C4-2B (cell line): ENCODE data around the gene ARMH1.

Experiments used
- H3K27ac ChIP-seq: fragments of 450-650 bp; 2 replicates; pipeline ENCODE4 v1.5.1; 2017
- CTCF ChIP-seq: fragments of 450-650 bp; conservative IDR thresholded peaks from 2 replicates; pipeline ENCODE4 v1.5.1; 2017; ENCODE audit warnings: mild to moderate bottlenecking
- ZFX ChIP-seq: fragments of 450-650 bp; IDR thresholded peaks from 2 replicates; pipeline ENCODE4 v1.6.1; 2017

ARMH1 gene

DNA sequence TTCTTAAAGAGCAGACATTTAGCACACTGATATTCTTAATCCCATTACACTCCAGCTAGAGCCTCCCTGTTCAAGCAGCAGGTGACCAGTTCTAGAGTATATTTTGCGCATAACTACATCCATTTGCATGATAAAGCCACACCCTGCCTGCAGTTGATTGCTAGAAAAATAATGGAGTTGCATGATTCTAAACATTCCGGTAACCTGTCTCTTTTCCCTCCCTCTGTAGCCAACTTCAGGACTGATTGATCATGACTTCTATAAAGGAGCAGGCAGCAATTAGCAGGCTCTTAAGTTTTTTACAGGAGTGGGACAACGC lies 14.9 kb downstream of the ARMH1 start:
- no peak overlapping the region for H3K27ac ChIP-seq
- no peak for TF ChIP-seq CTCF
- no peak for TF ChIP-seq ZFX

DNA sequence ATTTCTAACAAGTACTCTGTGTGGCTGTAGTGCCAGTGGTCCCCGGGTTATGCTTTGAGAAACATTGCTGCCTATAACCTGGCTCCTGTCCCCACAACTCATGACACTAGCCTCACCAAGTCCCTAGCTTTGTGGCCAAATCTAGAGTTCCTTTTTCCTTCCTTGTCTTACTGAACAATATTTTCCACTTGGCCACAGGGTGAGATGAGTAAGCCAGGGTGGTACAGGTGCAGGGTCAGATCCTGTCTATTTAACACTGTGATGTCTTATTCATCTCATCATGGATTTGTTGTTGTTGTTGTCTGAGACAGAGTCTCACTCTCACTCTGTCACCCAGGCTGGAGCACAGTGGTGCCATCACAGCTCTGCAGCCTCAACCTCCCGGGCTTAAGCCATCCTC lies 18.6 kb downstream of the ARMH1 start:
- H3K27ac ChIP-seq = no peak overlapping the region
- TF ChIP-seq ZFX (no peak), CTCF (no peak)

DNA sequence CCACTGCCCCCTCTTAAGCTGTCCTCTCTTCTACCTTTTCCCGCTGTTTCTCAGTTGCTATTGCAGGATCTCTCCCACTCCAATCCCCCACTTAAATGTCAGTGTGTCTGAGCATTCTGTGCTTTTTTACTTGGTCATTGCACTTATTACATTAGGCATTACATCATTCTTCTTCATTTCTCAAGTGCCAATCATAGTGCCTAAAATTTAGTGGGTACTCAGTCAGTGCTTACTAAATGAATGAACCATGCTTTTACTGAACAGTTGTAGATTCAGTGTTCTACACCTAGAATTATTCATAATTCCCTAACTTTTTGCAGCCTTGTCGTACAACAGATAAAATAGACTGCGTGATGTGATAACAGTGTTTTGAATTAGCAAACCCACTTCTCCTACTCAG lies 19.4 kb downstream of the ARMH1 start:
- TF ChIP-seq CTCF (no peak), ZFX (no peak)
- H3K27ac ChIP-seq = no peak overlapping the region

GRCh38 chr1:44694863-44695478 lies 20.5 kb downstream of the ARMH1 start:
- TF ChIP-seq ZFX (no peak), CTCF (no peak)
- H3K27ac ChIP-seq = no peak overlapping the region

- H3K27ac ChIP-seq = no peak overlapping the region
- TF ChIP-seq ZFX (no peak), CTCF (no peak)
Observed at GRCh38 chr1:44695671-44696070, 21.2 kb downstream of the ARMH1 start.

GRCh38 chr1:44696101-44696500 lies 21.6 kb downstream of the ARMH1 start:
- TF ChIP-seq CTCF = no peak
- no peak for TF ChIP-seq ZFX
- no peak overlapping the region for H3K27ac ChIP-seq

DNA sequence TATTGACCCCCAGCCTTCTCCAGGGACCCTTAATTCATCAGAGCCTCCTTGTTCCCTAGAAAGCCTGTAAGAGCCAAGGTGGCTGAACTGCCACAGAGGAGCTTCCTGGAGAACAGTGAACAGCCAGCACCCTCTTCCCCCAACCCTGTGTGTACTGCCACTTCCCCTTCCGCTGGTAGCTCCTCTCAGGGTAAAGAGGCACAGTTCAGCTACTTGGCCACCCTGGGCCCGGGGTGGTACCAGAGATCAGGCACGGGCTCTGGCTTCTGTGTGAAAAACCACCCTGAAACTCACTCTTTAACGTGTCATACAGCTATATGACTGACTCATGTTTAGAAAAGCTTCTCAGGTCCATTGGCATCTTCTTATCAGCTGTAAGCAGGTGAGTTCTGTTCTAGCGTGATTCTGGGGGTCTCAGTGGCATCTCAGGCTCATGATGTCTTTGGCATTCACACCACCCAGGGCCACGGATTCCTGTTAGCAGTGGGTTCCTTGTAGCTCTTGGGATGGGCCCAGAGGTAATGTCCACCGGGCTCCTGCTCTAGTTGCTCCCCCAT lies 22.4 kb downstream of the ARMH1 start:
- TF ChIP-seq CTCF = no peak
- TF ChIP-seq ZFX = no peak
- H3K27ac ChIP-seq = no peak overlapping the region
